ENCODE results near the gene STUM. TPM values are rescaled to one million over a fixed set of nuclear protein-coding genes. Genes with fewer than 3 reads are reported as not detected.
"Not testable (repeated sequence)": the region's sequence is repeated elsewhere in the genome, so short reads cannot be mapped to it uniquely, and the experiment has no call there.

The STUM gene
- total and polyA plus RNA-seq, 10 of the 15 experiments (the other 5 are each of a cell fraction or from before 2014, with no cell fraction given) = under 0.01 to 0.15 (median 0.09) TPM; not detected in 5

DNA sequence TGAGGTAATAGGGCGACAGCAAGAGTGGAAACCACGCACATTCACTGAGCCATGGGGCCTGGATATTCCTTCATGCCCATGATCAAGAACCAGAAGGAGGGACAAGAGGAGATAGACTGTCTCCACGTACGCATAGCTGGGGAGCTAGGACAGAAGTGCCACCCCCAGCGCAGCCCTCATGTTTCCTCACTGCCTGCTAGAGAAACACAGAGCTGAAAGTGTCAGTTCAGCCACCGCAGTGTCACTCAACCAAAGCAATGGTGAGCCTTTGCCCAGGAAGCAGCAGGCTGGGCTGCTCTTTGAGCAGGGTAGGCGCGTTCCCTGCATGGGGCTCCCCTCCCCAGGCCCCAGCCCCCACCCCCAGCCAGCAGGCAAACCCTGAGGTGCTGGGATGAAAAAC, 68.5 kb downstream of the STUM start:
- no peaks in the 10 kb centered on the region; the same call in 2 of the 3 replicates for H3K9me3 ChIP-seq (replicated peaks; ENCODE audit: control insufficient read depth, insufficient read depth, low read length)
- no peaks in the 10 kb centered on the region for H3K4me1 ChIP-seq (ENCODE audit: control insufficient read depth, insufficient read depth, low read length)
- no peaks in the 10 kb centered on the region for H4K20me1 ChIP-seq (ENCODE audit: control insufficient read depth, insufficient read depth)
- no peaks in the 10 kb centered on the region for H3K79me2 ChIP-seq (ENCODE audit: control insufficient read depth, insufficient read depth, low read length)
- peaks cover 0 to 1% of the 10 kb centered on the region in 2 experiments; a peak in 1 of 4 replicates for H3K27me3 ChIP-seq (replicated peaks in 1 of 2; ENCODE audit: control insufficient read depth in 2 of 2, insufficient read depth in 2 of 2, low read length in 1 of 2)
- POLR2A ChIA-PET = no interaction called here
- intact Hi-C loops (cut with micrococcal nuclease; ENCODE audit: unreplicated experiment) = no loop called here
- H3K9ac ChIP-seq (ENCODE audit: control insufficient read depth, insufficient read depth, low read length) = no peak overlapping the region
- SMC1A ChIA-PET (ENCODE audit: uncharacterized antibody, unreplicated experiment) = no interaction called here
- RAD21 ChIA-PET (ENCODE audit: unreplicated experiment) = no interaction called here
- BruUV-seq (replicated peaks) = no TSS peak
- peak; percentile 19; the same call in 1 of the 3 replicates for ATAC-seq
- 54% methylated on average over 8 of the region's 8 CpGs for WGBS (ENCODE audit: insufficient coverage, insufficient replicate concordance, low lambda C conversion rate, missing lambda C conversion rate)
- H3K4me2 ChIP-seq (ENCODE audit: control insufficient read depth, insufficient read depth) = no peak overlapping the region
- no peak overlapping the region for H3K4me3 ChIP-seq
- CTCF ChIA-PET = no interaction called here
- FAIRE-seq = no peak
- H3K27ac ChIP-seq (ENCODE audit: control insufficient read depth, insufficient read depth) = no peak overlapping the region
- in situ Hi-C loops (cut with MboI) = no loop called here
- H3K36me3 ChIP-seq (ENCODE audit: control insufficient read depth in 2 of 2, insufficient read depth in 2 of 2, low read length in 1 of 2) = no peaks in the 10 kb centered on the region
- no peak for TF ChIP-seq SREBF1 (IDR thresholded peaks at IDR 0.05; ENCODE audit: low read length)
- TF ChIP-seq RFX5 (IDR thresholded peaks at IDR 0.05; ENCODE audit: low read depth, low read length) = no peak
- TF ChIP-seq, protein P1, sequence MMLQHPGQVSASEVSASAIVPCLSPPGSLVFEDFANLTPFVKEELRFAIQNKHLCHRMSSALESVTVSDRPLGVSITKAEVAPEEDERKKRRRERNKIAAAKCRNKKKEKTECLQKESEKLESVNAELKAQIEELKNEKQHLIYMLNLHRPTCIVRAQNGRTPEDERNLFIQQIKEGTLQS (IDR thresholded peaks at IDR 0.05; ENCODE audit: borderline replicate concordance, extremely low read depth, low read depth, low read length) = no peak
- TF ChIP-seq, protein P2, sequence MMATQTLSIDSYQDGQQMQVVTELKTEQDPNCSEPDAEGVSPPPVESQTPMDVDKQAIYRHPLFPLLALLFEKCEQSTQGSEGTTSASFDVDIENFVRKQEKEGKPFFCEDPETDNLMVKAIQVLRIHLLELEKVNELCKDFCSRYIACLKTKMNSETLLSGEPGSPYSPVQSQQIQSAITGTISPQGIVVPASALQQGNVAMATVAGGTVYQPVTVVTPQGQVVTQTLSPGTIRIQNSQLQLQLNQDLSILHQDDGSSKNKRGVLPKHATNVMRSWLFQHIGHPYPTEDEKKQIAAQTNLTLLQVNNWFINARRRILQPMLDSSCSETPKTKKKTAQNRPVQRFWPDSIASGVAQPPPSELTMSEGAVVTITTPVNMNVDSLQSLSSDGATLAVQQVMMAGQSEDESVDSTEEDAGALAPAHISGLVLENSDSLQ (IDR thresholded peaks at IDR 0.05) = peak; percentile 34; the same call in 1 of the 2 replicates
- TF ChIP-seq CHD2 (IDR thresholded peaks at IDR 0.05; ENCODE audit: borderline replicate concordance, low read depth, low read length) = no peak
- H2AFZ ChIP-seq (ENCODE audit: control insufficient read depth, low read depth, low read length) = no peak overlapping the region
- DNase-seq (ENCODE audit: low read depth, low spot score) = no peak

DNA sequence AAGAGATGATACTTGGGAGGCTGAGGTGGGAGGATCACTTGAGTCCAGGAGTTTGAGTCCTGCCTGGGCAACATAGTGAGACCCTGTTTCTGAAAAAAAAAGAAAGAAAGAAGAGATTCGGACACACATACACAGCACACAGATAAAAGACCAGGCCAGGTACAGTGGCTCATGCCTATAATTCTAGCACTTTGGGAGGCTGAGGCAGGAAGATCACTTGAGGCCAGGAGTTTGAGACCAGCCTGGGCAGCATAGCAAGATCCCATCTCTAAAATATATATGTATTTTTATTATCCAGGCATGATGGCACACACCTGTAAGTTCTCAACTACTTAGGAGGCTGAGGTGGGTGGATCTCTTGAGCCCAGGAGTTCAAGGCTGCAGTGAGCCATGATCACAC, 69.2 kb downstream of the STUM start:
- H3K9ac ChIP-seq (ENCODE audit: control insufficient read depth, insufficient read depth, low read length); DNase-seq (ENCODE audit: low read depth, low spot score); SMC1A ChIA-PET (ENCODE audit: uncharacterized antibody, unreplicated experiment); H2AFZ ChIP-seq (ENCODE audit: control insufficient read depth, low read depth, low read length); H3K4me3 ChIP-seq; H3K79me2 ChIP-seq (ENCODE audit: control insufficient read depth, insufficient read depth, low read length); ATAC-seq; H3K9me3 ChIP-seq (replicated peaks; ENCODE audit: control insufficient read depth, insufficient read depth, low read length); intact Hi-C loops (cut with micrococcal nuclease; ENCODE audit: unreplicated experiment); H3K27me3 ChIP-seq (replicated peaks in 1 of 2; ENCODE audit: control insufficient read depth in 2 of 2, insufficient read depth in 2 of 2, low read length in 1 of 2); H3K36me3 ChIP-seq (ENCODE audit: control insufficient read depth in 2 of 2, insufficient read depth in 2 of 2, low read length in 1 of 2); H3K4me1 ChIP-seq (ENCODE audit: control insufficient read depth, insufficient read depth, low read length); FAIRE-seq; H3K4me2 ChIP-seq (ENCODE audit: control insufficient read depth, insufficient read depth); H4K20me1 ChIP-seq (ENCODE audit: control insufficient read depth, insufficient read depth); in situ Hi-C loops (cut with MboI); BruUV-seq (replicated peaks); H3K27ac ChIP-seq (ENCODE audit: control insufficient read depth, insufficient read depth); POLR2A ChIA-PET: not testable (repeated sequence)
- 23% methylated on average over 1 of the region's 1 CpG for WGBS (ENCODE audit: insufficient coverage, insufficient replicate concordance, low lambda C conversion rate, missing lambda C conversion rate)
- ChIA-PET CTCF (interaction anchor here (1.2 kb wide), 1 partner anchor 8 kb away, joined by 3 read pairs; no protein-coding TSS in a partner anchor), RAD21 (ENCODE audit: unreplicated experiment) (interaction anchor here (0.6 kb wide), 1 partner anchor 210 kb away, joined by 4 read pairs; the partner anchor contains the start of gene PARP1)
